ENCODE data around the gene ANKZF1.

DNA sequence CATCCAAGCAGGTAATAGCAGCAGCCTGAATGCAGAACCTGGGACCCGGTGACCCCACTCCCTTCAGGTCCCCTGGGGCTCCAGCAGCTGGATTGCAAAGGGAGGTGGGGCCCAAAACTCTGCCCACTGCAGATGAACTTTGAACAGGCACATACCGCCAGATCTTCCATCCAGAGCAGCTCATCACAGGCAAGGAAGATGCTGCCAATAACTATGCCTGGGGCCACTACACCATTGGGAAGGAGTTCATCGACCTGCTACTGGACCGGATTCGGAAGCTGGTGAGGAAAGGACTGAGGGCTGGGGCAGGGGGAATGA lies 40.4 kb downstream of the ANKZF1 start:
- no peak for TF ChIP-seq SP1 (IDR thresholded peaks at IDR 0.05; ENCODE audit: low read depth, low read length)
- TF ChIP-seq FOSL1 (IDR thresholded peaks at IDR 0.05; ENCODE audit: insufficient read depth, low read depth, low read length): no peak
- TF ChIP-seq SAP30 (IDR thresholded peaks at IDR 0.05; ENCODE audit: insufficient read depth, insufficient replicate concordance, low read length): no peak
- no peak for TF ChIP-seq NANOG (IDR thresholded peaks at IDR 0.05; ENCODE audit: insufficient read depth, low read depth, low read length, poor library complexity, severe bottlenecking)
- no peak for TF ChIP-seq RXRA (IDR thresholded peaks at IDR 0.05; ENCODE audit: insufficient read depth, low read depth, low read length)
- TF ChIP-seq, protein P1, sequence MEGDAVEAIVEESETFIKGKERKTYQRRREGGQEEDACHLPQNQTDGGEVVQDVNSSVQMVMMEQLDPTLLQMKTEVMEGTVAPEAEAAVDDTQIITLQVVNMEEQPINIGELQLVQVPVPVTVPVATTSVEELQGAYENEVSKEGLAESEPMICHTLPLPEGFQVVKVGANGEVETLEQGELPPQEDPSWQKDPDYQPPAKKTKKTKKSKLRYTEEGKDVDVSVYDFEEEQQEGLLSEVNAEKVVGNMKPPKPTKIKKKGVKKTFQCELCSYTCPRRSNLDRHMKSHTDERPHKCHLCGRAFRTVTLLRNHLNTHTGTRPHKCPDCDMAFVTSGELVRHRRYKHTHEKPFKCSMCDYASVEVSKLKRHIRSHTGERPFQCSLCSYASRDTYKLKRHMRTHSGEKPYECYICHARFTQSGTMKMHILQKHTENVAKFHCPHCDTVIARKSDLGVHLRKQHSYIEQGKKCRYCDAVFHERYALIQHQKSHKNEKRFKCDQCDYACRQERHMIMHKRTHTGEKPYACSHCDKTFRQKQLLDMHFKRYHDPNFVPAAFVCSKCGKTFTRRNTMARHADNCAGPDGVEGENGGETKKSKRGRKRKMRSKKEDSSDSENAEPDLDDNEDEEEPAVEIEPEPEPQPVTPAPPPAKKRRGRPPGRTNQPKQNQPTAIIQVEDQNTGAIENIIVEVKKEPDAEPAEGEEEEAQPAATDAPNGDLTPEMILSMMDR (IDR thresholded peaks at IDR 0.05; ENCODE audit: control extremely low read depth in 1 of 3, insufficient read depth in 1 of 3, low read depth in 1 of 3, low read length in 3 of 3): no peak
- no peak for TF ChIP-seq GABPA (IDR thresholded peaks at IDR 0.05; ENCODE audit: borderline replicate concordance, insufficient read depth, low read length)
- no peak for TF ChIP-seq POLR2AphosphoS5 (IDR thresholded peaks at IDR 0.05; ENCODE audit: low read depth, low read length)
- TF ChIP-seq ZNF274 (IDR thresholded peaks at IDR 0.05; ENCODE audit: borderline replicate concordance, extremely low read depth, low read length): no peak
